Epithelial cell of proximal tubule (primary cell): ENCODE measurements around the gene IMPG1. TPM values are rescaled to one million over a fixed set of nuclear protein-coding genes. Genes with fewer than 3 reads are reported as not detected.

ENCODE experiments used
- DNase-seq: peaks from one replicate; pipeline ENCODE4 v3.0.0-alpha.2; 2011; ENCODE audit warnings: low read depth
- H3K4me3 ChIP-seq: 2 replicates; pipeline ENCODE4 v1.5.1; 2011; ENCODE audit warnings: low read depth, mild to moderate bottlenecking, low read length
- total RNA-seq: library from RNA; depleted of rRNA; stranded (reverse); fragments of >200 nt; gene quantifications from 2 replicates; pipeline ENCODE4 v1.2.3, GENCODE V29; 2015
- TF ChIP-seq, protein P1 (sequence below): conservative IDR thresholded peaks from 2 replicates; pipeline ENCODE4 v1.5.1; 2012; ENCODE audit warnings: low read depth, mild to moderate bottlenecking, low read length

Gene IMPG1
- total RNA-seq, 1 donor from 2014 or later, result not detected

DNA sequence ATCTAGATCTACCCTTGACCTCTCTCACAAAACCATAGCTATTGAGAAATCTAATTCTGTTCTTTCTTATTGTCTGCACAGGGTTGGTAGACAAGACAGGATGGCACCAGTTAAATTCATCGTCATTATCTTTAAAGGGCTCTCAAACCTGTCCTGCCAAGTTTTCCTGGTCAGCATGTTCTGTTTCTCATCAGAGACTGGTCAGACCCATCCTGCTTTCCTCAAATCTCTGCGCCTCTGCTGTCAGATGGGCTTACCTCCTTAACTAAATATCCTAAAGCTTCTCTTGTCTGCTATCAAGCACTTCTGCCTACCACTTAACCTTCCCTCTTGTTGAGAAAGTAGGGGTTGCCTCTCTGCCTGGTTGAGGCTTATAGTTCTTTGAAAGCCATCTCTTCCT lies 198.2 kb downstream of the IMPG1 start:
- TF ChIP-seq, protein P1, sequence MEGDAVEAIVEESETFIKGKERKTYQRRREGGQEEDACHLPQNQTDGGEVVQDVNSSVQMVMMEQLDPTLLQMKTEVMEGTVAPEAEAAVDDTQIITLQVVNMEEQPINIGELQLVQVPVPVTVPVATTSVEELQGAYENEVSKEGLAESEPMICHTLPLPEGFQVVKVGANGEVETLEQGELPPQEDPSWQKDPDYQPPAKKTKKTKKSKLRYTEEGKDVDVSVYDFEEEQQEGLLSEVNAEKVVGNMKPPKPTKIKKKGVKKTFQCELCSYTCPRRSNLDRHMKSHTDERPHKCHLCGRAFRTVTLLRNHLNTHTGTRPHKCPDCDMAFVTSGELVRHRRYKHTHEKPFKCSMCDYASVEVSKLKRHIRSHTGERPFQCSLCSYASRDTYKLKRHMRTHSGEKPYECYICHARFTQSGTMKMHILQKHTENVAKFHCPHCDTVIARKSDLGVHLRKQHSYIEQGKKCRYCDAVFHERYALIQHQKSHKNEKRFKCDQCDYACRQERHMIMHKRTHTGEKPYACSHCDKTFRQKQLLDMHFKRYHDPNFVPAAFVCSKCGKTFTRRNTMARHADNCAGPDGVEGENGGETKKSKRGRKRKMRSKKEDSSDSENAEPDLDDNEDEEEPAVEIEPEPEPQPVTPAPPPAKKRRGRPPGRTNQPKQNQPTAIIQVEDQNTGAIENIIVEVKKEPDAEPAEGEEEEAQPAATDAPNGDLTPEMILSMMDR, result no peak
- DNase-seq, result no peak
- no peak overlapping the region for H3K4me3 ChIP-seq
